Activated naive CD4-positive, alpha-beta T cell treated with anti-CD3 and anti-CD28 coated beads, Interleukin-2, amount 10 ng/mL, durations not matched to agents 5 hours and 36 hours (primary cell): Measurements from ENCODE around the gene TSSK3. TPM values are rescaled to one million over a fixed set of nuclear protein-coding genes. Genes with fewer than 3 reads are reported as not detected.

Source experiments
- total RNA-seq, 2 experiments: library from RNA; stranded (reverse); gene quantifications; one replicate each; pipeline ENCODE4 v1.2.3, GENCODE V29; 2021

Gene TSSK3
- 1 to 10 TPM; 1.1 to 1.5 TPM for total RNA-seq

GRCh38 chr1:32362474-32363313 lies at the start of gene TSSK3, which contains the start of gene FAM229A:
Gene TSSK3 (plus strand): TSS chr1:32362539. CDS start chr1:32362702, 163 bp downstream.
Gene FAM229A (minus strand): TSS chr1:32362485. CDS start chr1:32362091, 394 bp downstream.

GRCh38 chr1:32335790-32336590 lies 26.3 kb upstream of the TSSK3 start, which contains the start of gene MARCKSL1:
Gene MARCKSL1 (minus strand): TSS chr1:32336233. CDS start chr1:32336033, 200 bp downstream.

GRCh38 chr1:32394141-32394889 lies 32.0 kb downstream of the TSSK3 start, which contains the start of gene BSDC1:
Gene BSDC1 (minus strand): TSS chr1:32394441. CDS start chr1:32394414, 27 bp downstream.

Other genes with a start within 250 kb of the TSSK3 start
- gene TXLNA, start 182.9 kb upstream of the TSSK3 start, total RNA-seq: 10 to 100 TPM; 55.6 to 56.4 TPM
- gene CCDC28B, start 161.9 kb upstream of the TSSK3 start, total RNA-seq: 10 to 100 TPM; 34.7 to 37.7 TPM
- 1 to 10 TPM; 3.6 to 4.3 TPM for gene IQCC, start 156.9 kb upstream of the TSSK3 start, total RNA-seq
- under 1 TPM; 0.10 to 0.14 TPM for gene DCDC2B, start 153.4 kb upstream of the TSSK3 start, total RNA-seq
- 10 to 100 TPM; 16.8 to 17.9 TPM for gene TMEM234, start 140.2 kb upstream of the TSSK3 start, total RNA-seq
- gene EIF3I, start 140.1 kb upstream of the TSSK3 start, total RNA-seq: 100 to 1,000 TPM; 156 to 169 TPM
- gene FAM167B, start 115.3 kb upstream of the TSSK3 start, total RNA-seq: under 1 TPM; 0.58 to 0.67 TPM
- 100 to 1,000 TPM; 441 to 449 TPM for gene LCK, start 111.3 kb upstream of the TSSK3 start, total RNA-seq
- gene HDAC1, start 70.5 kb upstream of the TSSK3 start, total RNA-seq: 100 to 1,000 TPM; 194 to 207 TPM
- gene MARCKSL1, start 26.3 kb upstream of the TSSK3 start, total RNA-seq: 10 to 100 TPM; 58.5 to 59.6 TPM
- 10 to 100 TPM; 11.4 to 13.5 TPM for gene FAM229A, start 54 bp upstream of the TSSK3 start, total RNA-seq
- 10 to 100 TPM; 50.2 to 50.7 TPM for gene BSDC1, start 31.9 kb downstream of the TSSK3 start, total RNA-seq
- gene ZBTB8B, start 102.5 kb downstream of the TSSK3 start, total RNA-seq: not detected
- gene ZBTB8A, start 176.9 kb downstream of the TSSK3 start, total RNA-seq: under 1 TPM; 0.26 to 0.30 TPM